GM19467 (cell line): ENCODE results near the gene GRIK1.

Experiments
- ATAC-seq: cut with Tn5 transposase; IDR thresholded peaks from one replicate; pipeline ENCODE4 v1.9.1; 2021; ENCODE audit warnings: mild to moderate bottlenecking, moderate library complexity; ENCODE audit not compliant: unreplicated experiment

The GRIK1 gene

GRCh38 chr21:29650523-29651022, 289.2 kb downstream of the GRIK1 start:
- no peak for ATAC-seq

- ATAC-seq: no peak
These were observed 290.4 kb downstream of the GRIK1 start for GRCh38 chr21:29649406-29649814.

GRCh38 chr21:29648710-29649240, 291.0 kb downstream of the GRIK1 start:
- ATAC-seq: no peak

- no peak for ATAC-seq
These were observed 292.4 kb downstream of the GRIK1 start for GRCh38 chr21:29647353-29647781.

GRCh38 chr21:29645666-29646553, 293.9 kb downstream of the GRIK1 start:
- ATAC-seq: no peak

- no peak for ATAC-seq
These were observed 296.5 kb downstream of the GRIK1 start for GRCh38 chr21:29643289-29643688.

- no peak for ATAC-seq
These were observed 297.1 kb downstream of the GRIK1 start for GRCh38 chr21:29642551-29643245.

GRCh38 chr21:29641635-29642550, 297.9 kb downstream of the GRIK1 start:
- no peak for ATAC-seq

- no peak for ATAC-seq
These were observed 298.7 kb downstream of the GRIK1 start for GRCh38 chr21:29641001-29641634.

- ATAC-seq: no peak
These were observed 299.7 kb downstream of the GRIK1 start for GRCh38 chr21:29640080-29640508.

GRCh38 chr21:29639366-29640079, 300.3 kb downstream of the GRIK1 start:
- no peak for ATAC-seq

- no peak for ATAC-seq
These were observed 301.0 kb downstream of the GRIK1 start for GRCh38 chr21:29638761-29639327.

GRCh38 chr21:29638138-29638537, 301.7 kb downstream of the GRIK1 start:
- no peak for ATAC-seq

GRCh38 chr21:29637553-29637952, 302.2 kb downstream of the GRIK1 start:
- no peak for ATAC-seq

GRCh38 chr21:29637134-29637533, 302.7 kb downstream of the GRIK1 start:
- ATAC-seq: no peak

GRCh38 chr21:29634418-29634817, 305.4 kb downstream of the GRIK1 start:
- ATAC-seq: no peak

GRCh38 chr21:29633756-29634155, 306.0 kb downstream of the GRIK1 start:
- no peak for ATAC-seq

- no peak for ATAC-seq
These were observed 309.4 kb downstream of the GRIK1 start for GRCh38 chr21:29630441-29630840.

- ATAC-seq: no peak
These were observed 311.9 kb downstream of the GRIK1 start for GRCh38 chr21:29627905-29628304.
